GM18505 (cell line): ENCODE data around the gene TREH.

Experiments
- ATAC-seq: cut with Tn5 transposase; IDR thresholded peaks from one replicate; pipeline ENCODE4 v1.9.1; 2021; ENCODE audit not compliant: unreplicated experiment
- POLR2A ChIP-seq: IDR thresholded peaks from 4 replicates; pipeline ENCODE4 v1.6.1; 2011; ENCODE audit warnings: borderline replicate concordance; ENCODE audit not compliant: insufficient read depth, insufficient read length; ENCODE audit errors: extremely low read depth

The TREH gene

GRCh38 chr11:118656563-118657165 is 22.8 kb downstream of the TREH start:
- TF ChIP-seq POLR2A: no peak
- ATAC-seq: no peak

- TF ChIP-seq POLR2A: no peak
- ATAC-seq: no peak
These were observed 23.8 kb downstream of the TREH start for GRCh38 chr11:118655486-118656190.

GRCh38 chr11:118653684-118654390 is 25.6 kb downstream of the TREH start:
- ATAC-seq: no peak
- no peak for TF ChIP-seq POLR2A

- ATAC-seq: no peak
- no peak for TF ChIP-seq POLR2A
These were observed 26.7 kb downstream of the TREH start for GRCh38 chr11:118652681-118653181.

- TF ChIP-seq POLR2A: no peak
- ATAC-seq: no peak
These were observed 27.6 kb downstream of the TREH start for GRCh38 chr11:118651820-118652219.

DNA sequence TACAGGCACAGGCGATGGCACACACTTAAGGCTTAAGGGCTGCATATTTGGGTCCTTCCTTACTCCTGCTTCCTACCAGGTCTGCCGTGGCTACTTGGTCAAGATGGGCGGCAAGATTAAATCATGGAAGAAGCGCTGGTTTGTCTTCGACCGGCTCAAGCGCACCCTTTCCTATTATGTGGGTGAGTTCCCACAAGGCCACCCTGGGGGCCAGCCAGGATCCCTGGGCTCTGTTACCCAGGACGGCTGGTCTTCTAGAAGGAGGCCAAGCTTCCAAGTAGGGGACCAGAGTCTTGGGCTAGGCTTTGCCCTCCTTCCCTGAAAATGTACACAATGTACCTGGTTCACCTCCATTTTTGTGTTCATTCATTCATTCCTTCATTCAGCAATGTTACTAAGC is 29.1 kb downstream of the TREH start:
- no peak for TF ChIP-seq POLR2A
- no peak for ATAC-seq

GRCh38 chr11:118649941-118650340 is 29.5 kb downstream of the TREH start:
- ATAC-seq: no peak
- TF ChIP-seq POLR2A: no peak

GRCh38 chr11:118648291-118648690 is 31.2 kb downstream of the TREH start:
- TF ChIP-seq POLR2A: no peak
- no peak for ATAC-seq

DNA sequence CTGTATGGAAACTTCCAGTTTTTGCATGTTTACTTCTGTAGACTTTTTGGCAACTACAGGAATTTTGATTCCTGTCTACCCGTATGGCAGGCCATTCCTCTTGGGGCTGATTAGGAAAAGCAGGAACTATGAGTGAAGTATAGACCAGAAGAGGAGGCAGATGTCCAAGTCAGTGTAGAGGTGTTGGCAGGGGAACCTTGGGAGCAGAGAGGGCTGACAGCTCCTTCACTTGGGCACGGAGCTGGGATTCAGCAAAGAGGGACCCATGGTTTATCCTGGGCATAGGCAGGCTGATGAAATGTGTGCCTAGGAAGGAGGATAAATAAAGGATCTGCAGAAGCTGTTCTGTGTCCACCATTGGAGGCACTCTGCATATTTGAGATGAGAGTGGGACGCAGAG is 33.1 kb downstream of the TREH start:
- TF ChIP-seq POLR2A: no peak
- ATAC-seq: no peak

GRCh38 chr11:118645066-118645715 is 34.3 kb downstream of the TREH start:
- ATAC-seq: no peak
- TF ChIP-seq POLR2A: no peak

DNA sequence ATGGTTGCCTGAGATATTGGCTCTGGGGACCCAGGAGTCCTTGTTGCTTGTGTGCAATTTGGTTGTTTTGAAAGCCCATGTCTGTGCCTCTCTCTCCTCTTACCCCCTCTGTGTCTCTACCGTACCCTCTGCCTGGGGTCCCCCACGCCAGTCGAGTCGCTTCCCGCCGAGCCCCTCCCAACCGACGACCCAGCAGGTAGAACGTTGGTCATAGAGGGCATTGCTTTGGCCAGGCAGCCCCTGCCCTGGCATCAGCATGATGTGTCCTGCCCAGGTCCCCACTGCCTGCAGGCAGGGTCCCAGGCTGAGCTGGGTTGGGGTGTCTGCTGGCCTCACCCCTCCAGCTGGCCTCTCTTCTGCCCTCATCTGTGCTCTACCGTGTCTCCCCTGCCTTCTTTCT is 35.0 kb downstream of the TREH start:
- ATAC-seq: no peak
- no peak for TF ChIP-seq POLR2A

GRCh38 chr11:118643995-118644345 is 35.5 kb downstream of the TREH start:
- TF ChIP-seq POLR2A: no peak
- ATAC-seq: no peak

GRCh38 chr11:118643142-118643994 is 36.1 kb downstream of the TREH start:
- TF ChIP-seq POLR2A: no peak
- ATAC-seq: no peak

DNA sequence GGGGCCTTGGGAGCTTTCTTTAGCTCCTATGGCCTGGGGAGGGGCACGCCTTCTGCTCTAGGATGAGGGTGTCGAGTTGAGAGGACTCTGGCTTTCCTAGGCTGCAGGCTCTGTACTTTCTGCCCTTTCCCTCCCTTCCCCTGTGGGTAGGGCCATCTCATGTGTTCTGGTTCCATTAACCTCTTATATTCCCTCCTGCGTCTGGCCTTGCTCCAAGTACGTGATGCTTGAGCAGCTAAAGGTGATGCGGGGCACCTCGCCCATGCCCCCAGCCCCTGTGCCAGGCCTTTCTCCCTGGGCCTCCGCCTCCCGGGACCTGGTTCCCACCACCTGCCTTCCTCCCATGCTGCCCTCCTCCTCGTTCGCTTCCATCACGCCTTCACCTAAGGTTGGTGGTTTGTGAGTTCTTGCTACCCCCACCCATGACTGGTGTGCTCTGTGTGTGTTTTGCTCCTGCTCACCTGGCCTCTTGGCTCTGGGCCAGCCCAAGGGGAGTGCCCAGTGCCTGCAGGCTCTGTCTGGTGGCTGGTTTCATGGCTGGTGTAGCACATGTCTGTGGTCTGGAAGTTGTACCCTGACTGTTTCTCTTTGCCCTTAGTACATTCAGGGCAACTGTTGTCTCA is 37.9 kb downstream of the TREH start:
- no peak for TF ChIP-seq POLR2A
- no peak for ATAC-seq
